H1 (cell line): Measurements from ENCODE around the gene CFAP157. TPM values are rescaled to one million over a fixed set of nuclear protein-coding genes. Genes with fewer than 3 reads are reported as not detected.

Experiments
- CTCF ChIA-PET: fragments of 300-600 bp; sonication (Branson Sonifier 250); formaldehyde crosslinking; loops from one replicate; lab custom pipeline; 2021; ENCODE audit not compliant: partially characterized antibody; lab: Charles Lee
- POLR2A ChIA-PET: fragments of 300-600 bp; sonication (Branson Sonifier 250); formaldehyde crosslinking; loops from one replicate; lab custom pipeline; 2021; ENCODE audit warnings: inconsistent platforms; ENCODE audit not compliant: partially characterized antibody; lab: Charles Lee
- DNase-seq, 2 experiments: peaks; one replicate each; pipeline versions ENCODE4 v3.0.0 to v3.0.0-alpha.2; 2010 to 2022; ENCODE audit warnings: low spot score in 2 of 2, low read depth in 1 of 2, mixed read lengths in 1 of 2
- FAIRE-seq: peaks from 2 replicates; lab custom pipeline; 2011; peaks lifted over from hg19 to GRCh38; lab: Jason Lieb, UNC
- H2AFZ ChIP-seq: 2 replicates; pipeline ENCODE4 v1.8.1; 2012; ENCODE audit warnings: low read length, inconsistent platforms
- H2AK5ac ChIP-seq: 2 replicates; pipeline ENCODE4 v1.6.1; 2013; ENCODE audit warnings: low read depth, low read length
- H2BK120ac ChIP-seq: replicated peaks from 2 replicates; pipeline ENCODE3; 2013; ENCODE audit warnings: low read depth, low read length, inconsistent platforms
- H2BK12ac ChIP-seq: 2 replicates; pipeline ENCODE4 v1.6.1; 2013; ENCODE audit warnings: low read depth, low read length
- H2BK15ac ChIP-seq: 2 replicates; pipeline ENCODE4 v1.6.1; 2013; ENCODE audit warnings: low read length
- H2BK20ac ChIP-seq: 2 replicates; pipeline ENCODE4 v1.6.1; 2013; ENCODE audit warnings: low read length
- H2BK5ac ChIP-seq: 2 replicates; pipeline ENCODE4 v1.6.1; 2013; ENCODE audit warnings: low read depth, low read length
- H3K14ac ChIP-seq: 2 replicates; pipeline ENCODE4 v1.6.1; 2013; ENCODE audit warnings: inconsistent platforms; ENCODE audit not compliant: insufficient read length
- H3K18ac ChIP-seq: 2 replicates; pipeline ENCODE4 v1.6.1; 2013; ENCODE audit warnings: low read length; ENCODE audit errors: extremely low read depth
- H3K23ac ChIP-seq: 2 replicates; pipeline ENCODE4 v1.6.1; 2013; ENCODE audit warnings: inconsistent platforms; ENCODE audit not compliant: insufficient read length
- H3K23me2 ChIP-seq: 2 replicates; pipeline ENCODE4 v1.6.1; 2013; ENCODE audit warnings: low read depth, low read length
- H3K27ac ChIP-seq: 2 replicates; pipeline ENCODE4 v1.6.1; 2011; ENCODE audit warnings: low read depth, low read length, inconsistent platforms
- H3K27me3 ChIP-seq, 4 experiments: replicated peaks in 1 of 4; 1 replicate in 1 of 4; 2 replicates in 3 of 4; pipeline versions ENCODE4 v1.6.1 to v1.8.1; 2011 to 2013; ENCODE audit warnings: low read length in 3 of 4, mild to moderate bottlenecking in 3 of 4, inconsistent platforms in 2 of 4, mixed read lengths in 2 of 4, moderate library complexity in 1 of 4; ENCODE audit not compliant: control insufficient read depth in 3 of 4, insufficient read depth in 3 of 4; ENCODE audit errors: extremely low read depth in 1 of 4
- H3K36me3 ChIP-seq, 4 experiments: 2 replicates each; pipeline versions ENCODE4 v1.6.1 to v1.8.1; 2011 to 2013; ENCODE audit warnings: mild to moderate bottlenecking in 4 of 4, low read length in 3 of 4, moderate library complexity in 2 of 4, control low read depth in 1 of 4, inconsistent platforms in 1 of 4; ENCODE audit not compliant: insufficient read depth in 4 of 4, control insufficient read depth in 2 of 4
- H3K4ac ChIP-seq: replicated peaks from 2 replicates; pipeline ENCODE3; 2013; ENCODE audit warnings: low read length, low read depth, mixed read lengths, inconsistent platforms; ENCODE audit not compliant: insufficient read length
- H3K4me1 ChIP-seq, 4 experiments: replicated peaks in 1 of 4; 1 replicate in 1 of 4; 2 replicates in 3 of 4; pipeline versions ENCODE4 v1.6.1 to v1.8.1; 2011 to 2013; ENCODE audit warnings: low read length in 3 of 4, inconsistent platforms in 2 of 4, mixed read lengths in 1 of 4; ENCODE audit not compliant: insufficient read depth in 4 of 4, control insufficient read depth in 3 of 4
- H3K4me2 ChIP-seq, 2 experiments: 2 replicates each; pipeline versions ENCODE4 v1.6.1 to v1.8.1; 2011 to 2013; ENCODE audit warnings: low read depth in 2 of 2, low read length in 2 of 2, control low read depth in 1 of 2, inconsistent platforms in 1 of 2, mild to moderate bottlenecking in 1 of 2; ENCODE audit not compliant: insufficient read depth in 1 of 2
- H3K4me3 ChIP-seq, 4 experiments: fragments of 200-600, 300-600 bp in 1 of 4; sonication (generic), shearing (Covaris generic), sonication (Bioruptor Twin) in 1 of 4; 2 replicates each; pipeline versions ENCODE4 v1.5.1 to v1.8.1; 2011 to 2016; ENCODE audit warnings: low read length in 4 of 4, low read depth in 3 of 4, control low read depth in 2 of 4, inconsistent platforms in 2 of 4, mild to moderate bottlenecking in 2 of 4, mixed read lengths in 1 of 4, moderate library complexity in 1 of 4; ENCODE audit not compliant: insufficient read depth in 2 of 4; ENCODE audit errors: extremely low read depth in 1 of 4
- H3K56ac ChIP-seq: replicated peaks from 2 replicates; pipeline ENCODE3; 2013; ENCODE audit warnings: low read depth, mild to moderate bottlenecking, mixed read lengths, low read length, inconsistent platforms; ENCODE audit not compliant: insufficient read length
- H3K79me1 ChIP-seq: 2 replicates; pipeline ENCODE4 v1.6.1; 2013; ENCODE audit warnings: low read depth, low read length, control low read depth
- H3K79me2 ChIP-seq, 2 experiments: 2 replicates each; pipeline versions ENCODE4 v1.6.1 to v1.8.1; 2012 to 2013; ENCODE audit warnings: low read length in 2 of 2, mild to moderate bottlenecking in 2 of 2, inconsistent platforms in 1 of 2; ENCODE audit not compliant: insufficient read depth in 2 of 2, control insufficient read depth in 1 of 2
- H3K9ac ChIP-seq, 4 experiments: replicated peaks in 1 of 4; 1 replicate in 1 of 4; 2 replicates in 3 of 4; pipeline versions ENCODE4 v1.6.1 to v1.8.1; 2011 to 2013; ENCODE audit warnings: low read depth in 3 of 4, low read length in 3 of 4, control low read depth in 2 of 4, mild to moderate bottlenecking in 2 of 4, moderate library complexity in 2 of 4, inconsistent platforms in 1 of 4; ENCODE audit errors: extremely low read depth in 1 of 4
- H3K9me3 ChIP-seq, 2 experiments: 2 replicates each; pipeline versions ENCODE4 v1.6.1 to v1.8.1; 2012 to 2013; ENCODE audit warnings: mild to moderate bottlenecking in 2 of 2, moderate library complexity in 2 of 2, control low read depth in 1 of 2, inconsistent platforms in 1 of 2, low read depth in 1 of 2, low read length in 1 of 2, mixed read lengths in 1 of 2; ENCODE audit not compliant: insufficient read depth in 2 of 2
- H4K20me1 ChIP-seq, 2 experiments: replicated peaks in 1 of 2; 2 replicates each; pipeline versions ENCODE3 to v1.8.1; 2011 to 2013; ENCODE audit warnings: inconsistent platforms in 2 of 2, low read length in 2 of 2, mild to moderate bottlenecking in 1 of 2; ENCODE audit not compliant: insufficient read depth in 2 of 2, control insufficient read depth in 1 of 2
- H4K5ac ChIP-seq: 2 replicates; pipeline ENCODE4 v1.6.1; 2013; ENCODE audit warnings: low read length, low read depth, mixed read lengths, inconsistent platforms; ENCODE audit not compliant: insufficient read length
- H4K8ac ChIP-seq: 2 replicates; pipeline ENCODE4 v1.8.0; 2013; ENCODE audit warnings: mild to moderate bottlenecking, moderate library complexity, low read length, inconsistent platforms; ENCODE audit not compliant: insufficient read depth; ENCODE audit errors: extremely low read depth
- H4K91ac ChIP-seq: replicated peaks from 2 replicates; pipeline ENCODE3; 2013; ENCODE audit warnings: low read length, mixed read lengths, inconsistent platforms; ENCODE audit not compliant: insufficient read length
- EZH2 ChIP-seq: fragments of 200-600 bp; sonication (generic); IDR thresholded peaks from 2 replicates; pipeline ENCODE4 v1.7.1; 2012; ENCODE audit warnings: low read depth, mild to moderate bottlenecking, moderate library complexity, low read length, inconsistent platforms; ENCODE audit not compliant: severe bottlenecking
- KDM5A ChIP-seq: fragments of 200-600 bp; IDR thresholded peaks from 2 replicates; pipeline ENCODE4 v1.7.1; 2012; ENCODE audit warnings: mild to moderate bottlenecking, low read length, inconsistent platforms, mixed read lengths
- RBBP5 ChIP-seq: IDR thresholded peaks from 2 replicates; pipeline ENCODE4 v1.7.1; 2012; ENCODE audit warnings: low read depth, mild to moderate bottlenecking, inconsistent platforms, low read length, moderate library complexity, borderline replicate concordance
- SP4 ChIP-seq: IDR thresholded peaks from 2 replicates; pipeline ENCODE4 v1.6.1; 2012; ENCODE audit warnings: low read length, inconsistent platforms
- TBP ChIP-seq: IDR thresholded peaks from 2 replicates; pipeline ENCODE4 v1.6.1; 2011; ENCODE audit warnings: low read depth, low read length, improper control_type of control experiment
- WGBS, 2 experiments: shearing (Covaris generic) in 1 of 2; methylation state at CpG; one replicate each; pipeline versions ENCODE4 v1.1.6 to v1.1.7; 2013 to 2015; ENCODE audit warnings: low lambda C conversion rate in 2 of 2, mixed read lengths in 2 of 2, inconsistent platforms in 1 of 2, low coverage in 1 of 2, missing lambda C conversion rate in 1 of 2; ENCODE audit not compliant: insufficient replicate concordance in 2 of 2, insufficient coverage in 1 of 2, insufficient read length in 1 of 2; ENCODE audit errors: extremely low coverage in 1 of 2, missing lambda C conversion rate in 1 of 2; 5-methylcytosine and 5-hydroxymethylcytosine counted together
- polyA plus RNA-seq, 7 experiments: library from polyadenylated mRNA; depleted of rRNA in 3 of 7; stranded (reverse) in 5 of 7; unstranded in 2 of 7; fragments of >200 nt in 5 of 7; fragments of 200-250 nt in 2 of 7; gene quantifications; 1 replicate in 5 of 7; 2 replicates in 1 of 7; 4 replicates in 1 of 7; pipeline versions ENCODE4 v1.2.1 to v1.2.3, GENCODE V29; 2011 to 2013; ENCODE audit warnings: missing spikeins in 2 of 7, mixed read lengths in 2 of 7
- total RNA-seq: library from RNA; stranded (reverse); fragmentation: NEBNext Ultra II Directional; extraction: Animal tissue kit (Norgen Biotek cat#: 25700); gene quantifications from 2 replicates; pipeline ENCODE4 v1.2.1, GENCODE V29; 2021
- TF ChIP-seq, protein P1 (sequence below), 3 experiments: IDR thresholded peaks; 1 replicate in 2 of 3; 2 replicates in 1 of 3; pipeline versions ENCODE4 v1.5.1 to v1.6.1; 2011; ENCODE audit warnings: low read length in 3 of 3, mild to moderate bottlenecking in 3 of 3, inconsistent platforms in 2 of 3, low read depth in 1 of 3, moderate library complexity in 1 of 3; ENCODE audit not compliant: insufficient read depth in 1 of 3; ENCODE audit errors: control extremely low read depth in 1 of 3

The CFAP157 gene
- total and polyA plus RNA-seq, 2 of the 8 experiments (the other 6 are each of a cell fraction or from before 2014, with no cell fraction given) = not detected

DNA sequence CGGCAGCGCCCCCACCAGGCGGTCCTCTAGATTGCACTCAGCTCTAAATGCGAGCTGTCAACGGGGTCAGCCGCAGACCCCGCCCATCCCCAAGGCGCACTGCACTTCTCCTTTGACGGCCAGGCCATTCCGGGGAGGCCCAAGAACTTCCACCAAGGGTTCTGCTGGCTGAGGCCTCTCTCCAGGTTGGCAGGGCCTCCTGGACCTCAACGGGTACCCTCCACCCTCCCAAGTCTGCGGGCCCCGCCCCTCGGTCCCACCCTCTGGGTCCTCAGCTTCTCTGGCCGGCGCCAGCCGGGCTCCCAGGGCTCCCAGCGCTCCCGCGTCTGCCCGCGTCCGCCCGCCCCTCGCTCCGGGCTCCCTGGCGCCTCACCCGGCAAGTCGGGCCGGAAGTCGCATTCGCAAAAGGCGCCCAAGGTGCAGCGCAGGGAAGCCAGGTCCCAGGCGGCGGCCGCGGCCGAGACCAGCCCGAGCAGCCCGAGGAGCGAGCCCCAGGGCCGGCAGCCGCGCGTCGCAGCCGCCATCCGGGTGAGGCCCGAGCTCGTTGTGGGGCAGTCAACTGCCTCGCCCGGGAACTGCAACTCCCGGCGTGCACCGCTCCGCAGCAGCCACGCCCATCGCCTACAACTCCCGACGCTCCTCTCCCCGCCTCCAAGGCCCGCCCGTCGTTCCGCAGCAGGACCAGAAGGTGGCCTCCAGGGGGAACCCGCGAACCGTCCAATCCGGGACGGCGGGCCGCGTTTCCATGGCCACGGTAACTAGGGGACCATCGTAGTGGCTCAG lies 28.1 kb downstream of the CFAP157 start, which contains the start of gene TOR2A:
Gene TOR2A (minus strand): TSS at position 548 of the 783 bp plus-strand sequence. CDS start 24 bp downstream, at position 524.
- DNase-seq (peak; percentile 96 to 99), FAIRE-seq (peak; percentile 36)
- H3K79me1 ChIP-seq = no peaks in the 10 kb centered on the region
- peak within 1 kb of the TSS; percentile 46; the same call in 1 of the 2 replicates for H3K27ac ChIP-seq
- H3K4me1 ChIP-seq = peaks cover 3 to 11% (median 6%) of the 10 kb centered on the region in 4 experiments; a peak in 6 of 7 replicates
- H3K4me3 ChIP-seq = peak within 1 kb of the TSS; percentile 35 to 78 (median 67)
- H2BK20ac ChIP-seq = 0 out of 2 replicates have a peak within 1 kb of the TSS, but pooled peaks have one; percentile 29
- H3K27me3 ChIP-seq = no peaks in the 10 kb centered on the region
- H3K9me3 ChIP-seq = no peaks in the 10 kb centered on the region
- H4K5ac ChIP-seq = peak within 1 kb of the TSS; percentile 68
- WGBS, 2 experiments = 2% methylated on average over 50 of the region's 76 CpGs; no CpG with 5 or more reads in 1 of the 2 experiments
- H2BK12ac ChIP-seq = peak within 1 kb of the TSS; percentile 39; the same call in 1 of the 2 replicates
- H3K18ac ChIP-seq = peak within 1 kb of the TSS; percentile 76
- H3K36me3 ChIP-seq = no peaks in the 10 kb centered on the region
- POLR2A ChIA-PET = interaction anchor here (0.6 to 2.7 kb wide), 17 partner anchors 10 to 460 kb away, joined by 3 to 11 read pairs (median 3); partner anchors contain the start of genes CFAP157, LRSAM1 and RPL12
- H2AFZ ChIP-seq = peak within 1 kb of the TSS; percentile 98
- peak within 1 kb of the TSS in 3 of 4 experiments; percentile 38 to 75 (median 42); a peak in 5 of 7 replicates for H3K9ac ChIP-seq
- no peak within 1 kb of the TSS for H2BK120ac ChIP-seq
- peak within 1 kb of the TSS; percentile 46; the same call in 1 of the 2 replicates for H2BK5ac ChIP-seq
- H3K79me2 ChIP-seq = no peaks in the 10 kb centered on the region
- H4K20me1 ChIP-seq = peaks cover 0 to 2% of the 10 kb centered on the region in 2 experiments
- H3K4ac ChIP-seq = no peak within 1 kb of the TSS
- CTCF ChIA-PET = interaction anchor here (0.6 to 4.1 kb wide), 74 partner anchors 8 to 234 kb away, joined by 3 to 34 read pairs (median 4); partner anchors contain the start of genes CDK9, CFAP157, PTRH1 and ST6GALNAC4
- peak within 1 kb of the TSS; percentile 37 for H2BK15ac ChIP-seq
- H4K91ac ChIP-seq = peak within 1 kb of the TSS; percentile 93
- H2AK5ac ChIP-seq = peak within 1 kb of the TSS; percentile 2; the same call in 1 of the 2 replicates
- H3K14ac ChIP-seq = no peak within 1 kb of the TSS
- H3K56ac ChIP-seq = peak within 1 kb of the TSS; percentile 14
- H3K23ac ChIP-seq = no peak within 1 kb of the TSS
- H3K4me2 ChIP-seq = peak within 1 kb of the TSS; percentile 26 to 77
- 0 out of 2 replicates have a peak, but pooled peaks cover 2% of the 10 kb centered on the region for H3K23me2 ChIP-seq
- peak within 1 kb of the TSS; percentile 83; the same call in 1 of the 2 replicates for H4K8ac ChIP-seq
- TF ChIP-seq EZH2 = no peak
- TF ChIP-seq KDM5A = no peak
- peak; percentile 68; the same call in 1 of the 2 replicates for TF ChIP-seq SP4
- peak; percentile 42; the same call in 1 of the 2 replicates for TF ChIP-seq TBP
- TF ChIP-seq, protein P1, sequence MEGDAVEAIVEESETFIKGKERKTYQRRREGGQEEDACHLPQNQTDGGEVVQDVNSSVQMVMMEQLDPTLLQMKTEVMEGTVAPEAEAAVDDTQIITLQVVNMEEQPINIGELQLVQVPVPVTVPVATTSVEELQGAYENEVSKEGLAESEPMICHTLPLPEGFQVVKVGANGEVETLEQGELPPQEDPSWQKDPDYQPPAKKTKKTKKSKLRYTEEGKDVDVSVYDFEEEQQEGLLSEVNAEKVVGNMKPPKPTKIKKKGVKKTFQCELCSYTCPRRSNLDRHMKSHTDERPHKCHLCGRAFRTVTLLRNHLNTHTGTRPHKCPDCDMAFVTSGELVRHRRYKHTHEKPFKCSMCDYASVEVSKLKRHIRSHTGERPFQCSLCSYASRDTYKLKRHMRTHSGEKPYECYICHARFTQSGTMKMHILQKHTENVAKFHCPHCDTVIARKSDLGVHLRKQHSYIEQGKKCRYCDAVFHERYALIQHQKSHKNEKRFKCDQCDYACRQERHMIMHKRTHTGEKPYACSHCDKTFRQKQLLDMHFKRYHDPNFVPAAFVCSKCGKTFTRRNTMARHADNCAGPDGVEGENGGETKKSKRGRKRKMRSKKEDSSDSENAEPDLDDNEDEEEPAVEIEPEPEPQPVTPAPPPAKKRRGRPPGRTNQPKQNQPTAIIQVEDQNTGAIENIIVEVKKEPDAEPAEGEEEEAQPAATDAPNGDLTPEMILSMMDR (IDR thresholded peaks at IDR 0.05; ENCODE audit: control extremely low read depth in 1 of 3, insufficient read depth in 1 of 3, low read depth in 1 of 3, low read length in 3 of 3) = peak in 2 of 3 experiments; percentile 92 to 99; a peak in 3 of 4 replicates
- TF ChIP-seq RBBP5 = no peak
